Measurements from ENCODE around the gene FAM3C.

FAM3C gene

DNA sequence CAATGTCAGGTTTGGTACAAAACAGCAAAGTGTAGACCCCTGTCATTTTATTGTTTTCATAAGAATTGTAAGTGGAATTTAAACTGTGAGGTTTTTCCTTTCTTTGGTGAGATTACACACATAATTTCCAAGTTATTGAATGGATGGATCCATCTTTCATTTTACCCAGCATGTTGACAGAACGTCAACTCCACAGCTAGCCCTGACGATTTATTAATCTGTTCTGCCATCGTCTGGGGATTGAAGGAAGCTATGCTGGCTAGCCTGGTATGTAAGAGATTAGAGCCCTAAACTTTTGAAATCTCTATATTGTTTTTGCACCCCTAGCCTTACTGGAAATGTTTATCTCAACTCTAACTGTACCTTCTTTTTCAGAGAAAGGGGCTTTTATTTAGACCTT, 58.7 kb downstream of the FAM3C start:
- no peaks in the 10 kb centered on the region for H3K9me3 ChIP-seq (ENCODE audit: control insufficient read depth, low read length)
- H3K4me1 ChIP-seq (ENCODE audit: control insufficient read depth, insufficient read depth, low read length): no peaks in the 10 kb centered on the region
- no peak overlapping the region for H3K4me3 ChIP-seq (ENCODE audit: insufficient read depth, low read depth, low read length)
- 83 to 94% methylated on average over 3 of the region's 3 CpGs for WGBS, 2 experiments
- H3K36me3 ChIP-seq (ENCODE audit: control insufficient read depth, insufficient read depth, low read length): no peaks in the 10 kb centered on the region
- H3K27ac ChIP-seq (ENCODE audit: insufficient read depth, low read depth, low read length, poor library complexity, severe bottlenecking): no peak overlapping the region
- H3K27me3 ChIP-seq (ENCODE audit: control insufficient read depth, insufficient read depth, low read length, poor library complexity, severe bottlenecking): peaks cover under 1% of the 10 kb centered on the region

DNA sequence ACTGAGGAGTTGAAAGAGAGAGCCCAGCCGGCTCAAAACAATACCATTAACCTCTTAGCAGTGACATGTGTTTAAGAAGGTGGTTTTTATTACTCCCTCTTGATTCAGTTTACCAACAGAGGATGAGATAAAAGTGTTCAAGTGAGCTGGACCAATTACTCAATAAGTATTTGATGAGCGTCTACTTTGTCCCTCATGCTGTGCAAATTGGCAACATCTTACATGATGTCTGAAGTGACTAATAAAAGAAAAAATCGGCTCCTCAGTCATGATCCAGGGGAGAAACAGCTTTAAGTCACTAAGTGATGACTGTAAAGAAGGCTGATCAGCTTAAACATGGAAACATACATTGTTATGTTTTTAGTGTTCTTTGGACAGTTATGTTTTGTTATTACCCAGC, 59.5 kb downstream of the FAM3C start:
- 84 to 97% methylated on average over 2 to 3 of the region's 3 CpGs for WGBS, 2 experiments
- no peaks in the 10 kb centered on the region for H3K9me3 ChIP-seq (ENCODE audit: control insufficient read depth, low read length)
- no peak overlapping the region for H3K4me3 ChIP-seq (ENCODE audit: insufficient read depth, low read depth, low read length)
- H3K36me3 ChIP-seq (ENCODE audit: control insufficient read depth, insufficient read depth, low read length): no peaks in the 10 kb centered on the region
- no peaks in the 10 kb centered on the region for H3K4me1 ChIP-seq (ENCODE audit: control insufficient read depth, insufficient read depth, low read length)
- peaks cover 9% of the 10 kb centered on the region for H3K27me3 ChIP-seq (ENCODE audit: control insufficient read depth, insufficient read depth, low read length, poor library complexity, severe bottlenecking)
- H3K27ac ChIP-seq (ENCODE audit: insufficient read depth, low read depth, low read length, poor library complexity, severe bottlenecking): no peak overlapping the region

DNA sequence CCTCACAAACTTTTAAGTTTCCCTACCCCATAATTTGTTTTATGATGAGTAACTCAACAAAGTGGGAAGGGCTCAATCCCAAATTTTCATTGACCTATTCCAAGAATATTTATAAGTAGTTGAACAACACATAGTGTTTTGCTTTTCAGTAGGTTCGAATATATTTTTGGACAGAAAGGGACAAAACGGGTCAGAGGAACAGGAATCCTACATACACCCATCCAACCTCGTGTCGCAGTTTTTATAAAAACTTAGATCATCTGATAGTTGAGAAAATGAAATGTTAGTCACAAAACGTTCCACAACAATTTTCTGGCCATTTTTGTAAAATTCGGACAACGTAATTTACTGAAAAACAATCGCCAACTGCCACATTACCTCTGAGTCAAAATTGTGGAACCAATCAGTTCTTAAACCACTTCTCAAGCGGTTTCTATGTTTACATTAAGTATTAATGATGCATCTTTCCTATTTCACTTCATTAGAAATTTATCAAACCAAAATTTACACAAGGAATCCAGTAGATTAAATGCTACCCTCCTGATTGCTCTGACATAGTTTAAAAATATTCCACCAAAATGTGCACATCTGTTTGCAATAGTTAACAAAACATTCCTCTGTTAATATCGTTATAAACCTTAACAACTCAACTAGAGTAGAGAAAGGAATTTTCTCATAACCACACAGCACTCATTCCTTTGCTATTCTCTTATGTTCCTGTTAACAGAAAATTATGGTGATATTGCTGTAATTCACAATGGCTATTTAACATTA, 61.0 kb downstream of the FAM3C start:
- H3K36me3 ChIP-seq (ENCODE audit: control insufficient read depth, insufficient read depth, low read length): no peaks in the 10 kb centered on the region
- WGBS, 2 experiments: 92 to 93% methylated on average over 8 to 10 of the region's 10 CpGs

GRCh38 chr7:121334376-121334775, 61.7 kb downstream of the FAM3C start:
- H3K9me3 ChIP-seq (ENCODE audit: control insufficient read depth, low read length): no peaks in the 10 kb centered on the region
- peaks cover 31% of the 10 kb centered on the region for H3K27me3 ChIP-seq (ENCODE audit: control insufficient read depth, insufficient read depth, low read length, poor library complexity, severe bottlenecking)
- H3K4me3 ChIP-seq (ENCODE audit: insufficient read depth, low read depth, low read length): no peak overlapping the region
- 96 to 100% methylated on average over 1 to 4 of the region's 4 CpGs for WGBS, 2 experiments
- H3K27ac ChIP-seq (ENCODE audit: insufficient read depth, low read depth, low read length, poor library complexity, severe bottlenecking): no peak overlapping the region
- H3K4me1 ChIP-seq (ENCODE audit: control insufficient read depth, insufficient read depth, low read length): peaks cover 11% of the 10 kb centered on the region
- H3K36me3 ChIP-seq (ENCODE audit: control insufficient read depth, insufficient read depth, low read length): no peaks in the 10 kb centered on the region

More for the DNA sequence above, 61.0 kb downstream of the FAM3C start:
- H3K27ac ChIP-seq (ENCODE audit: insufficient read depth, low read depth, low read length, poor library complexity, severe bottlenecking): no peak overlapping the region
- no peaks in the 10 kb centered on the region for H3K9me3 ChIP-seq (ENCODE audit: control insufficient read depth, low read length)
- H3K4me3 ChIP-seq (ENCODE audit: insufficient read depth, low read depth, low read length): no peak overlapping the region
- H3K4me1 ChIP-seq (ENCODE audit: control insufficient read depth, insufficient read depth, low read length): peaks cover 5% of the 10 kb centered on the region
- peaks cover 24% of the 10 kb centered on the region for H3K27me3 ChIP-seq (ENCODE audit: control insufficient read depth, insufficient read depth, low read length, poor library complexity, severe bottlenecking)

DNA sequence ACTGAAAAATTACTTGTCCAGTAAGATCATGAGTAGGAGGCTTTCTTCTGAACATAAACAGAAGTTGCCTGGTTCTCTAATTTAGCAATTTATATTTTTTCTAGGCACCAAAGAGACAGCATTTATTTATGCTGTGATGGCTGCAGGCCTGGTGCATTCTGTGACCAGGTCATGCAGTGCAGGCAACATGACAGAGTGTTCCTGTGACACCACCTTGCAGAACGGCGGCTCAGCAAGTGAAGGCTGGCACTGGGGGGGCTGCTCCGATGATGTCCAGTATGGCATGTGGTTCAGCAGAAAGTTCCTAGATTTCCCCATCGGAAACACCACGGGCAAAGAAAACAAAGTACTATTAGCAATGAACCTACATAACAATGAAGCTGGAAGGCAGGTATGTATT, 64.5 kb downstream of the FAM3C start:
- Histone ChIP-seq H3K36me3 (ENCODE audit: control insufficient read depth, insufficient read depth, low read length) (no peaks in the 10 kb centered on the region), H3K4me3 (ENCODE audit: insufficient read depth, low read depth, low read length) (no peak overlapping the region), H3K27ac (ENCODE audit: insufficient read depth, low read depth, low read length, poor library complexity, severe bottlenecking) (no peak overlapping the region), H3K4me1 (ENCODE audit: control insufficient read depth, insufficient read depth, low read length) (peaks cover 12% of the 10 kb centered on the region), H3K9me3 (ENCODE audit: control insufficient read depth, low read length) (no peaks in the 10 kb centered on the region), H3K27me3 (ENCODE audit: control insufficient read depth, insufficient read depth, low read length, poor library complexity, severe bottlenecking) (peaks cover 49% of the 10 kb centered on the region)
- WGBS, 2 experiments: 78 to 83% methylated on average over 4 to 5 of the region's 5 CpGs

- Histone ChIP-seq H3K9me3 (ENCODE audit: control insufficient read depth, low read length) (no peaks in the 10 kb centered on the region), H3K27ac (ENCODE audit: insufficient read depth, low read depth, low read length, poor library complexity, severe bottlenecking) (no peak overlapping the region), H3K36me3 (ENCODE audit: control insufficient read depth, insufficient read depth, low read length) (no peaks in the 10 kb centered on the region), H3K4me3 (ENCODE audit: insufficient read depth, low read depth, low read length) (no peak overlapping the region), H3K4me1 (ENCODE audit: control insufficient read depth, insufficient read depth, low read length) (peaks cover 12% of the 10 kb centered on the region), H3K27me3 (ENCODE audit: control insufficient read depth, insufficient read depth, low read length, poor library complexity, severe bottlenecking) (peaks cover 49% of the 10 kb centered on the region)
- WGBS, 2 experiments: 63 to 88% methylated on average over 1 to 4 of the region's 4 CpGs
Observed at GRCh38 chr7:121331048-121331447, 65.1 kb downstream of the FAM3C start.

DNA sequence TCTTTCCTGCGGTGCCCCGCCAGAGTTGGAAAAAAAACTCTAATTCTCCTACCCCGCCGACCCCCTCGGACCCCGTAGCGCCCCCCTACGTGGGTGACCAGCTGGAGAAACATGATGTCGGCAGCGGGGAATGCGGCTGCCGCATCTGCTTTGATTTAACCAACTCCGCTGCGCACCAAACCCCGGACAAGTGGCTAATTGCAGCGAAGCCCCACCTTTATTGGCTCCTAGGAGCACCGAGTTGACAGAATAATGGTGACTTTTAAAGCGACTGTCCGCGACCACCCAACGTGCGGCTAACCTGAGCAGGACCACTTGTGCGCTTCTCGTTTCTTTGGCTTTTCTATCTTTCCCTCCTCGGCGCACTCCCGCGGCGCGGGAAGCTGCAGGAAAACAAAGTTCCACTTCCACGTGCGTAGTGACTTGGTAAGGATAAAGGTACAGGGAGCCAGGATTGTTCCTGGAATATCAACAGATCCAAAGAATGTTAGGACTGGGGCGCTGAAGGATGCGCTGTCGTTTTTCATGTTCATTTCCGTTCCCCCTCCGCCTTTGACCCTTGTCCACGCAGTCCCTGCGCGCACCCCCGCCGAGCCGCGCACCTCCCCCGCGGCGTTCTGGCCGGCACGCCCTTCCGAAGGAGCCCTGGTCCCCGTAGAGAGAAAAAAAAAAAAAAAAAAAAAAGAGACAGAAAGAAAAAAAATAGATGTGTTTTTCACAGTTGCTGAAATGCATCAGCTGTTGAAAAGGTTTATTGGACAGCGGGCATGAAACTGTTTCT, 65.9 kb downstream of the FAM3C start:
- H3K4me3 ChIP-seq (ENCODE audit: insufficient read depth, low read depth, low read length): peak overlapping the region; percentile 18
- no peak overlapping the region for H3K27ac ChIP-seq (ENCODE audit: insufficient read depth, low read depth, low read length, poor library complexity, severe bottlenecking)
- H3K9me3 ChIP-seq (ENCODE audit: control insufficient read depth, low read length): no peaks in the 10 kb centered on the region
- 1 to 2% methylated on average over 51 to 52 of the region's 52 CpGs for WGBS, 2 experiments
- H3K36me3 ChIP-seq (ENCODE audit: control insufficient read depth, insufficient read depth, low read length): no peaks in the 10 kb centered on the region
- peaks cover 49% of the 10 kb centered on the region for H3K27me3 ChIP-seq (ENCODE audit: control insufficient read depth, insufficient read depth, low read length, poor library complexity, severe bottlenecking)
- peaks cover 12% of the 10 kb centered on the region for H3K4me1 ChIP-seq (ENCODE audit: control insufficient read depth, insufficient read depth, low read length)

DNA sequence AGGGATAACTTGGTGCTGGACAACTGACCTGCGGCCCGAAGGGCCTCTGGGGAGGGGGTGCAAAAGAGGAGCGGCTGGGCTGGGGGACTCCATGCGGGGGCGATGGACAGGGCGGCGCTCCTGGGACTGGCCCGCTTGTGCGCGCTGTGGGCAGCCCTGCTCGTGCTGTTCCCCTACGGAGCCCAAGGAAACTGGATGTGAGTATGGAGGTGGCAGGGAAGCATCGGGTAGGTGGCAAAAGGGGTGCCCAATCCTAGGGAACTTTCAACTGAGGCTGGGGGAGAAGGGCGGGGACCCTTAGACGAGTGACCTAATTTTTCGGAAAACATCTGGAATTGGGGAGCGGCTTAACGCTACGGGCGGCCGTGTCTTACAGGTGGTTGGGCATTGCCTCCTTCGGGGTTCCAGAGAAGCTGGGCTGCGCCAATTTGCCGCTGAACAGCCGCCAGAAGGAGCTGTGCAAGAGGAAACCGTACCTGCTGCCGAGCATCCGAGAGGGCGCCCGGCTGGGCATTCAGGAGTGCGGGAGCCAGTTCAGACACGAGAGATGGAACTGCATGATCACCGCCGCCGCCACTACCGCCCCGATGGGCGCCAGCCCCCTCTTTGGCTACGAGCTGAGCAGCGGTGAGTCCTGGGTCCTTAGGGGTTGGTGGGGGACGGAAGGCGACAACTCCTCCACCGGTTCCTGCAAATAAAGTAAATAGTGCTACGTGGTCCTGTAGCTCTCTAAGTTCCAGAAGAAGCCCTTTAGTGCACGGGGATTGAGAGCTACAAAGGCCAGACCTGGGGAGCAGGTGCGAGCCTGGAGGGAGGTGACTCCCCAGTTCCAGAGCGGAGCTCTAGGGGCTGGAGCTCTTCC, 66.7 kb downstream of the FAM3C start:
- 7 to 9% methylated on average over 47 of the region's 47 CpGs for WGBS, 2 experiments
- Histone ChIP-seq H3K9me3 (ENCODE audit: control insufficient read depth, low read length) (no peaks in the 10 kb centered on the region), H3K27me3 (ENCODE audit: control insufficient read depth, insufficient read depth, low read length, poor library complexity, severe bottlenecking) (peaks cover 49% of the 10 kb centered on the region)

GRCh38 chr7:121328508-121329190, 67.5 kb downstream of the FAM3C start, which contains the start of gene WNT16:
WNT16 (plus strand) TSS chr7:121329000; CDS start chr7:121329293, 293 bp downstream.
- WGBS, 2 experiments: 42 to 43% methylated on average over 27 of the region's 27 CpGs
- H3K27ac ChIP-seq (ENCODE audit: insufficient read depth, low read depth, low read length, poor library complexity, severe bottlenecking): no peak within 1 kb of the TSS
- no peaks in the 10 kb centered on the region for H3K36me3 ChIP-seq (ENCODE audit: control insufficient read depth, insufficient read depth, low read length)
- peaks cover 12% of the 10 kb centered on the region for H3K4me1 ChIP-seq (ENCODE audit: control insufficient read depth, insufficient read depth, low read length)
- peaks cover 49% of the 10 kb centered on the region for H3K27me3 ChIP-seq (ENCODE audit: control insufficient read depth, insufficient read depth, low read length, poor library complexity, severe bottlenecking)
- peak within 1 kb of the TSS; percentile 18 for H3K4me3 ChIP-seq (ENCODE audit: insufficient read depth, low read depth, low read length)
- H3K9me3 ChIP-seq (ENCODE audit: control insufficient read depth, low read length): no peaks in the 10 kb centered on the region

More for the DNA sequence above, 66.7 kb downstream of the FAM3C start:
- Histone ChIP-seq H3K36me3 (ENCODE audit: control insufficient read depth, insufficient read depth, low read length) (no peaks in the 10 kb centered on the region), H3K4me3 (ENCODE audit: insufficient read depth, low read depth, low read length) (peak overlapping the region; percentile 18), H3K27ac (ENCODE audit: insufficient read depth, low read depth, low read length, poor library complexity, severe bottlenecking) (no peak overlapping the region), H3K4me1 (ENCODE audit: control insufficient read depth, insufficient read depth, low read length) (peaks cover 12% of the 10 kb centered on the region)

Measured in ectodermal cell (in vitro differentiated cells).